Measurements from ENCODE around the gene UBE2E3. TPM values are rescaled to one million over a fixed set of nuclear protein-coding genes. Genes with fewer than 3 reads are reported as not detected.

Gene UBE2E3
- total RNA-seq, 2 donors from 2014 or later, result 94.0 to 155 TPM

GRCh38 chr2:180975585-180975984 lies 4.8 kb upstream of the UBE2E3 start:
- Histone ChIP-seq H3K27me3 (replicated peaks; ENCODE audit: insufficient read depth) (no peaks in the 10 kb centered on the region), H3K4me1 (replicated peaks) (no peaks in the 10 kb centered on the region), H3K36me3 (no peaks in the 10 kb centered on the region), H3K4me3 (no peak overlapping the region), H3K27ac (no peak overlapping the region), H3K9me3 (no peaks in the 10 kb centered on the region)
- intact Hi-C loops (cut with DNase I), result no loop called here
- TF ChIP-seq POLR2AphosphoS5 (IDR thresholded peaks at IDR 0.05), result no peak
- no peak for TF ChIP-seq CTCF (IDR thresholded peaks at IDR 0.05)
- TF ChIP-seq POLR2A (IDR thresholded peaks at IDR 0.05), result no peak
- no peak for DNase-seq (ENCODE audit: low spot score)
- 86% methylated on average over 2 of the region's 2 CpGs for WGBS

- Histone ChIP-seq H3K27me3 (replicated peaks; ENCODE audit: insufficient read depth) (no peaks in the 10 kb centered on the region), H3K27ac (peak overlapping the region; percentile 80 to 86), H3K9me3 (no peaks in the 10 kb centered on the region), H3K4me3 (no peak overlapping the region), H3K36me3 (no peaks in the 10 kb centered on the region), H3K4me1 (replicated peaks) (no peaks in the 10 kb centered on the region)
- WGBS, result 45% methylated on average over 7 of the region's 7 CpGs
- DNase-seq (ENCODE audit: low spot score), result no peak
- TF ChIP-seq POLR2AphosphoS5 (IDR thresholded peaks at IDR 0.05) (no peak), POLR2A (IDR thresholded peaks at IDR 0.05) (no peak), CTCF (IDR thresholded peaks at IDR 0.05) (no peak)
- intact Hi-C loops (cut with DNase I), result no loop called here
Observed at GRCh38 chr2:180978903-180979748, 1.3 kb upstream of the UBE2E3 start.

- WGBS, result 19% methylated on average over 9 of the region's 9 CpGs
- no peaks in the 10 kb centered on the region for H3K27me3 ChIP-seq (replicated peaks; ENCODE audit: insufficient read depth)
- H3K9me3 ChIP-seq, result no peaks in the 10 kb centered on the region
- H3K27ac ChIP-seq, result peak overlapping the region; percentile 80 to 86
- DNase-seq (ENCODE audit: low spot score), result no peak
- H3K4me1 ChIP-seq (replicated peaks), result no peaks in the 10 kb centered on the region
- intact Hi-C loops (cut with DNase I), result no loop called here
- TF ChIP-seq POLR2A (IDR thresholded peaks at IDR 0.05) (no peak), POLR2AphosphoS5 (IDR thresholded peaks at IDR 0.05) (no peak), CTCF (IDR thresholded peaks at IDR 0.05) (no peak)
- no peaks in the 10 kb centered on the region for H3K36me3 ChIP-seq
- H3K4me3 ChIP-seq, result peak overlapping the region; percentile 61 to 74
Observed at GRCh38 chr2:180979749-180980105, 678 bp upstream of the UBE2E3 start.

- Histone ChIP-seq H3K36me3 (no peaks in the 10 kb centered on the region), H3K9me3 (no peaks in the 10 kb centered on the region), H3K27ac (peak overlapping the region; percentile 80 to 86), H3K4me3 (peak overlapping the region; percentile 61 to 74), H3K4me1 (replicated peaks) (no peaks in the 10 kb centered on the region), H3K27me3 (replicated peaks; ENCODE audit: insufficient read depth) (no peaks in the 10 kb centered on the region)
- TF ChIP-seq CTCF (IDR thresholded peaks at IDR 0.05) (no peak), POLR2AphosphoS5 (IDR thresholded peaks at IDR 0.05) (no peak), POLR2A (IDR thresholded peaks at IDR 0.05) (no peak)
- DNase-seq (ENCODE audit: low spot score), result peak; percentile 15
- whole genome bisulfite sequencing, result under 1% methylated on average over 67 of the region's 81 CpGs
- intact Hi-C loops (cut with DNase I), result no loop called here
Observed at GRCh38 chr2:180980943-180981911, 822 bp downstream of the UBE2E3 start.

Measured in prostate gland (tissue), 2 donors.